Globus pallidus (tissue), 1 donor: ENCODE results near the gene PPFIBP2.

Source experiments
- DNase-seq: peaks from one replicate; pipeline ENCODE4 v3.0.0-alpha.2; 2015; ENCODE audit warnings: low spot score

Gene PPFIBP2

DNA sequence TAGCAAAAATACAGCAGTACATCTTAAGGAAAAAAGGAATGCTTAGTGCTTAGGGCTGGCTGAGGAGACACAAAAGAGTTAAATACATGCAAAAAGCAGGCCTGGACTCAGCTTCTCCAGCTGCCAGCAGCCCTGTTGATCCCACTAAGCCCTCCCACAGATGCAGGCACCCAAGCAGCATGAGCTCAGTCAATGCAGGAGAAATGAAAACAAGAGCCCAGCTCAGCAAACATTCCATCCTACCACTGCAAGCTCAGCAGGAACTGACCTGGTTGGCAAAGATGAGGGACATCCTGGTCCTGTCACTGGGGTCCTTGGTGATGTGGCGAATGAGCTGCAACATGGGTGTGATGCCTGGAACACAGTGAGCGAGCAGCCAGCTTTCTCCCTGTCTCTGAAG is 153.7 kb downstream of the PPFIBP2 start:
- DNase-seq, result no peak

DNA sequence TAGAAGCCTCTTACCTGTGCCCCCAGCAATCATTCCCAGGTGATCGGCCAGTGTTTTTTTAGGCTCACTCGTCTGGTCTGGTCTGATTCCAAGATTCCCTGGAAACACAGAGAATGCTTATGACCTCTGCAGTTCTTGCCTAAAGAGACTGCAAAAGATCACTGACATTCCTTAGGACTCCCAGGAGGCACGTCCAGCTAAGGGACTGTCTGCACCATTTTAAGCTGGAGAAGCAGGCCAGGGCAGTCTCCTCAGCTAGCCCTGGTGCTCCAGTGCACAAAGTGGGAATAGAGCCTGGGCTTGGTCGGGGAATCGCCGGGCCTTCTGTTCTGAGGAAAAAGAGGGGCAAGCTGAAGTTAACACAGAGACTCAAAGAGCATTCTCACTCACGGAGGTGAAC is 154.7 kb downstream of the PPFIBP2 start:
- DNase-seq, result no peak

DNA sequence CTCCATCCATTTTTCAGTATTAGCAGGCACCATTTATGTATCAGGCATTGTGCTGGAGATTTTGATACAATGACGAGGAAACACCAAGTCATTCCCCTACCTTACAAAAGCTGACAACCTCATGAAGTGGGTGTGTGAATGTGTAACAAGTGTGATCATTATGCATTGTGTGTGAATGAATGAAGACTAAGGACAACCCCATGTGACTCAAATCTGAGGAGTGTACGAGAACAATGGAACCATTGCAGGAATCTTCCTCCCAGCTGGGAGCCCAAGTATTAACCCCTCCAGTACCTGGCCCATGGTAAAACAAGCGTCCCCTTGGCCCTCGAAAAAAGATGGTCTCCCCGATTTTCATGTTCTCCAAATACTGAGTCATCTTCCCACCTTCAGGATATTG is 155.1 kb downstream of the PPFIBP2 start:
- peak; percentile 91 for DNase-seq

DNA sequence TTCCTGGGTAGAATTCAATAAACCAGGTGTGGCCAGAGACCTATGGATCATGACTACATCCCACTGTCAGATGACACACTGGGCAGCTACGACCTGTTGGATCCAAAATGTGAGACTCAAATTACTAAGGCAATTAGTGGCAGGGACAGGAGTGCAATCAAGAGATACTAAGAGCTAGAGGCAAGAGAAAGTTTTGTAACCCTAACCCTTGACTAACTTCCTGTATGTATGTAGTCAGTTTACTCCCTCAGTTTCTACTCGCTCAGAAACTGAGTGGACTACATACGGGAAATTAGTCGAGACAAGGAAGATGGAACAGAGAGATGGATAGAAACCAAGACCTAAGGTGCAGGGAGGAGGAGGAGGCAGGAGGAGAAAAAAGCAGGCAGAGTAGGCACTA is 156.8 kb downstream of the PPFIBP2 start:
- DNase-seq, result no peak

DNA sequence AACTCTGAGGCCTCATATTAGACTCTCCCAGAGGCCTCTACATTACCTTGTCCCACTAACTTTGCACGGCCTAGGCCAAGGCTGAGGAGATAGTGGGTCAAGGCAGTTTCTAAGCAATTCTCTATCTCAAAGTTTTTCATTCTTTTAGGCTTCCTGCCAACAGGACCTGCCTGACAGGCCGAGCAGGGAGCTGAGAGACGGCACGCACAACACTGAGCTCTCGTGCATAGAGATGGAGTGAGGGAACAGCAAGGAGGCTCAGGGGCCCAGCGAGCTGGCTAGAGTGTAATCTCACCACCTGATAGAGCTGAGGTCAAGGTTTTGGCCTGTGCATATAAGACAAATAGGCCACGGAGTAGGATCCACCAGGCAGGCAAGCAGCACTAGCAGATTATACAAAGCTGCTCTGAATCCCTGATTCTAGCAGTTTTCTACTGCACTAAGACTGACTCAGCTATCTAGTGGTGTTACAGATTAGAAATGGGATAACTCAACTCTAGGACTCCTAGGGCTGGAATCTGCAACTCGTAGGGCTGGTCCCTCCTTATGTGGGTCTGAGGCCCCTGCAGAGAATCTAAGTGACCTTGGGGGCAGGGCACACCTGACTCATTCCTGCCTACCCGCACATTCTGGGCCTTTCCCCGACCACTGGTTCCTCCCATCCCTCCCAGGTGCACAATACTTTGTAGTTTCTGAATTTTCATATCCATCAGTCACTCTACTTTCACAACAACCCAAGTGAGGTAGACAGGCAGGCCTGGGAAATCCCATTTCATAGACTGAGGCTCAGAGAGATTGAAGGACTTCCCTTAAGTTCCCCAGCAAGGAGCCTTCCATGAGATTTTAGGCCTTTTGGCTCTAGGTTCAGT is 157.8 kb downstream of the PPFIBP2 start:
- DNase-seq, result no peak

DNA sequence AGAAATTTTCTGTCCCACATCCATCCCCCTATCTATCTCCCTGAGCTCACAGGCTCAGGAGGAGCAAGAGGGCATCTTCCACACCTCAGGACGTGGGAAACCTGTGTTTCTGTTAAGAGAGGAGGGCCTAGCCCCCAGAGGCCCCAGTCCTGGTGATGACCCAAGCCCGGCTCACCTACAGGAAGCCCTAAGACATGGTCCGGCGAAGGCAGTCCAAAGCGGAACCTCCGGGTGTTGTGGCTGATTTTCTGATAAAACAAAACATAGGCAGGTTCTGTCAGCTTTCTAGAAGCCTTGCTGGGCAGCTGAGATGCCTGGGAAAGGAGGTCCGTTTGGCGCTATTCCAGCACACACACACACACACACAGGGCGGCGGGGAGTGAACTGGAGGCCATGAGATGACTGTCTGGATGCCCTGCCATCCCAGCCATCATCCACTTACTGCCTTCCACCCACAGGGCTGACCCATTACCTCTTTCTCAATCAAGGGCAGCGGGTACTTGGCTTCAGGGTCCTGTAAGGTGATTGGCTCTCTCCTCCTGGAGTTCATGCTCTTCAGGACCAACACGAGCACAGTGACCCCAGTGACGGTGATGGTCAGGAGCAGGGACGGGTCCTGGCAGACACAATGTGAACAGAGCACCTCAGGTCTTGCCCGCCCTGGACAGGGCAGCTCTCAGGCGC is 158.6 kb downstream of the PPFIBP2 start:
- no peak for DNase-seq

DNA sequence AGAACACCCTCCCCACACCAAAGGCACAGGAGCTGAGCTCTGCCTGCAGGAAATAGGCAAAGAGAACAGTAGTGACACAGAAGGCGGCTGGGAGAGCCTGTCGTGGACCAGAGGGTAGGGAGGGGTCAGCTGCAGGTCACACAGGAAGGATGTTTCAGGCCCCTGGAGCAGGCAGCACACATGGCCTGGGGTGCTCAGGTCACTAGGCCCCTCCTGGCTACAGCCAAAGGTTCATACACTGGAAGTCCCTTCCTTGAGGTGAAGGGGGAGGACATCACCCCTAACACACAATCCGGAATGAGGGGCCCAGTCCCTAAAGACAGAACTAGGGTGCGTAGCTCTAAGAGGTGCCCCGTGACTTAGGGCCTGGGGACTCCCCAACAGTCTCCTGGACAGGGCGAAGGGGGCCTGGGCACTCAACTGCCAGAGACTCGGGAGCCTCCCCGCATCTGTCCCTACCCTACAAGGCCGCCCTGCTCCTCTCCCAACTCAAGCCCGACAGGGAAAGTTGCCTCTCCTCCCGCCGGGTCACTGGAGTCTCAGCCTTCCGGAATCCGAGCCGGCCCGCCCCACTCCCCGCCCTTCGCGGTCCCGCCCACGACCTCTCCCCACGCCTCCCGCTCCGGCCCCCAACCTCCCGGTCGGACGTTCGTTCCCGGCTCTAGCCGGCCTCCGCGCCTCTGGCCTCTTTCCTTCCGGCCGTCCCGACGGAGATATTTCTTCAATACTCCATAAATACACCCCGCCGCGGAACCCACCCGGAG is 159.3 kb downstream of the PPFIBP2 start, which contains the start of gene CYB5R2:
TSS of gene CYB5R2 (minus strand) at position 541 of the 764 bp plus-strand sequence. CDS start 675 bp downstream, outside the sequence.
- peak; percentile 83 for DNase-seq

DNA sequence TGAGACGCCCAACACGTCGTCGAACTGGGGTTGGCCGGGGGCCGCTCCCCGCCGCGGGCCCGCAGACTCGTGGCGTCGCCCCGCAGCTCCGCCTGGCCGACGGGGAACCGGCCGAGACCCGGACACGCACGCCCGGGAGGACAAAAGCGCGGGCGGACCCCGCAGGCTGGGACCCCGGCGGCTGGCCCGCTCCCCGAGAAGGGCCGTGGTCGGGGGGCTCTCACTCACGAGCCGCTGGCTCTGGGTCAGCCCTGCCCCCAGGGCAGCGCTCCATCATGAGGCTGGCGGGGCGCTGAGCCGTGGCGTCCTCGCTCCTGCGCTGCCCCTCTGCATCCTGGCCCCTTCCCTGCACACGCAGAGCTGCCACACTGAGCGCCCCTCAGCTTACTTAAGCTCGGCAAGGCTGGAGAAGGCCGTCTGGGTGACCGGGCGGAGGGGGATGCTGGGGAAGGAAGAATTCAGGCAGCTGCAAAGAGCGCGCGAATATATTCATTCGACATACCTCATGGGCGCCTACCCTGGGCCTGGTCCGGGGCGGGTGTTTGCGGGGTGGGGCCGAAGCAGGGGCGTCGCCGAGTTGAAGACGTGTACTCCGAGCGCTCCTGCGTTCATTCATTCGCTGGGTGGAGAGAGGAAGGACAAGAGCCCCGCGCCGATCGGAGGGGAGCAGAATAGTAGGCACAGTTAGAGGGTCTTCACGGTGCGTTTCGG is 160.1 kb downstream of the PPFIBP2 start:
- DNase-seq, result no peak

DNA sequence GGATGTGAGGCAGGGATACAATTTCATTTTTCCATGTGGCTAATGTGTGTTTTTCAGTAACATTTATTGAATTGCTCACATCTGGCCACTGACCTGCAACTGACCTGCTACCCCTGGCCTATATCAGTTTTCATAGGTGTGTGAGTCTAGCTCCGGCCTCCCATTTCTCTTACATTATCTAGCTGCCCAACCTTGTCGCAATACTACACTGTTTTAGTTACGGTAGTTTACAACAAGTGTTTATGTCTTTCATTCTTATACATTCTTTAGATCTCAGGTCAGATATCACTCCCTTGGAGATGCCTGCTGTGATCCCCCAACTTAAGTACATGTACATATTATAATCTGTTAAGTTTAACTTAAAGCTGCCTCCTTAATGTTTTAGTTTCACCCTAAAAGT is 161.8 kb downstream of the PPFIBP2 start:
- no peak for DNase-seq

DNA sequence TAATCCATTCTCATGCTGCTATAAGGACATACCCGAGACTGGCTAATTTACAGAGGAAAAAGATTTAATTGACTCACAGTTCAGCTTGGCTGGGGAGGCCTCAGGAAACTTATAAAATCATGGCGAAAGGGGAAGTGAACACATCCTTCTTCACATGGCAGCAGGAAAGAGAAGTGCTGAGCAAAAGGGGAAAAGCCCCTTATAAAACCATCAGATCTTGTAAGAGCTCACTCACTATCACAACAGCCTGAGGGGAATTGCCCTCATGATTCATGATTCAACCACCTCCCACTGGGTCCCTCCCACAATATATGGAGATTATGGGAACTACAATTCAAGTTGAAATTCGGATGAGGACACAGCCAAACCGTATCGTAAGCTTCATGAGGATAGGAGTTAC is 163.3 kb downstream of the PPFIBP2 start:
- no peak for DNase-seq

DNA sequence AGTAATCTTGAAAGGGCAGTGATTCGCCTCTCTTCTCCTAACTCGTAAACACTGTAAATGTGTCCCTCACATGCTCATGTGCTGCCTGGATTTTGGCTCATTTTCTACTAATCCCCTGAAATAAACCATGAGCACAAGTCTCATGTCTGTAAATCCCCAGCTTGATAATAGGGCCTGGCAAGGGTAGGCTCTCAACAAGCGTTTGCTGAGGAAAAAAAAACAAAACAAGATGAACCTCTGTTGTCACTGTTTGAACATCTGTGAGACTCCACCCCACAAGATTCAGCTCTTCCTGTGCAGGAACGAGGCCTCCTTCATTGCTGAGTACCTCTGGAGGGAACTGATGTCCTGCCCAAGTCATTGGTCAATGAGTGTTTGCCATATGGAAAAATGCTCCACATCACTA is 164.0 kb downstream of the PPFIBP2 start:
- no peak for DNase-seq

DNA sequence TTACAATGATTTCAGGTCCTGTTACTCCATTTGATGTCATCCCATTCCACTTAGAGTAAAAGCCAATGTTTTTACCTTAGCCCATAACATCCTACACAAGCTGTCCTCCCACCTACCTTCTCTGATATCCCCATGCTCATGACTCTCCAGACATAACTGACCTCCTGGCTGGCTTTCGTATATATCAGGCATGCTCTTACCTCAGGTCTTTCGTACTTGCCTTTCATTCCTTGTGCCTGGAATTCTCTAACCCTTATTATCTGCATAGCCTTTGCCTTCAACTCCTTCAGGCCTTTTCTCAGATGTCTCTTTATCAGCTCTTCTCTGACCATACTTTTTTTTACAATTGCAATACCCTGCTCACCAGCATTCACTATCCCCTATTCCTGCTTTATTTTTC is 169.8 kb downstream of the PPFIBP2 start:
- DNase-seq, result no peak

DNA sequence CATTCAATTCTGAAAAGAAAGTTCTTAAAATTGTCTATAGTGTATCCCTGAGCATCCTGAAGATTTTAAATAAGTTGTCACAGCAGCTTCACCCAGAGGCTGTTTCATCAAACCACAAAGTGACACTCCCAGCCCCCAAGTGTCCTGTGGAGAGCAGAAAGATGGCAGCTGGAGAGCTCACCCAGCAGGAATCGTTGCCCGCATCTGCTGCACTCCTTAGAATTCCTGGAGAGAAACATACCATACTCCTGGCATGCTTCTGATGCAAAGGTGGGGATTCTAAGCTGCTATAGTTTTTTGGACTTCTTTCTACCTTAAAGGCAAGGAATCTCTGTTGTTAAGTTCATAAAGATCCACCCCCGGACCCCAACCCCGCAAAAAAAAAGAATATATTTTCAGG is 173.0 kb downstream of the PPFIBP2 start:
- DNase-seq, result no peak

DNA sequence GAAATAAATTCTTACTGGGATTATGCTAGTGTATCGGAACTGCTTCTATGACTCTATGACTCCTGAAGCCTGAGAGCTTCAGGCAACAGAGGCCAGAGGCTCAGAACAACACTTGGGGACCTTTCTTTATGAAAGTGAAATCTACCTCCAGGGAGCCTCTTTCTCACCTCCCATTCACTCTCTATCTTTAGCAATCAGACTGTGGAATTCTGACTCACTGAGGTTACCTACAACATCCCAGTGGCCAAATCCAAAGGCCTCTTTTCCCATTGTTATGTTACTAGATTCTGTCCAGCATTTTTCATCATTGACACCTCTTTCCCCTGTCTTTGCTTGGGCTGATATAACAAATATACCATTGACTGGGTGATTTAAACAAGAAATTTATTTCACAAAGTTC is 173.6 kb downstream of the PPFIBP2 start:
- DNase-seq, result no peak

DNA sequence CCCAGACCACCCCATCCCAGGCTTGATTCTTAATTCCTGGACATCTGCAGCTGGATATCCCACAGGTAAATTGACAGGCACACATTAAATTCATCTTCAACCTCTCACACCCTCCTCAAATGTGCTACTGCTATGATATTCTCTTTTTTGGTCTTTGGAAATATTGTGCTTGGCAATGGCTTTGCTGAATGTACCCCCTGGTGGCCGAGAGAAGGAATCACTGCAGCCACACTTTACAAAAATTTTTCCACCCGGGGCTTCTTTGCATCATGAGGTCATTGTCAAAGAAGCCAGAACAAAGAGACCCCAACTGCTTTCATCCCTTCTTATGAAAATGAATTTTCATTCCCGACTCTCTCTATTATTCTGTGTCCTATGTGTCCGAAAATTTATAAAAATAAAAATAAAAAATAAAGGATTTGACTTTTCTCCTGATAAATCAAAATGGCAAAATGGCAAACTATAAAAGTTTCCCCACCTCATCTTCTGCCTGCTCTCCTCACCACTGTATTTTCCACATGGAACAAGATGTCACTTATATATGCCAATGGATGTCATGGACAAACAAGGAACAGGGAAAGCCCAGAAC is 174.5 kb downstream of the PPFIBP2 start:
- no peak for DNase-seq

DNA sequence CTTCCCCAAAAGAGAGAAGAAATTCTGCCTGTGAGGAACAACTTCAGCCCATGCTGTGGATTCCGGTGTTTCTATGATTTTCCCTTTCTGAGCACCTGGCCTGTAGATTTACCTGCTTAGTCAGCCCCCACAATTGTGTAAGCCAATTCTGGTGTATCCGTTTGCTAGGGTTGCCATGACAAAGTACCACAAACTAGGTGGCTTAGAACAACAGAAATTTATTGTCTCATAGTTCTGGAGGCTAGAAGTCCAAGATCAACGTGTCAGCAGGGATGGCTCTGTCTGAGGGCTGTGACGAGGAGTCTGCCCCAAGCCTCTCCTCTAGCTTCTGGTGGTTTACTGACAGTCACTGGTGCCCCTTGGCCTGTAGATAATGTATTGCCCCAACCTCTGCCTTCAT is 175.4 kb downstream of the PPFIBP2 start:
- DNase-seq, result no peak

DNA sequence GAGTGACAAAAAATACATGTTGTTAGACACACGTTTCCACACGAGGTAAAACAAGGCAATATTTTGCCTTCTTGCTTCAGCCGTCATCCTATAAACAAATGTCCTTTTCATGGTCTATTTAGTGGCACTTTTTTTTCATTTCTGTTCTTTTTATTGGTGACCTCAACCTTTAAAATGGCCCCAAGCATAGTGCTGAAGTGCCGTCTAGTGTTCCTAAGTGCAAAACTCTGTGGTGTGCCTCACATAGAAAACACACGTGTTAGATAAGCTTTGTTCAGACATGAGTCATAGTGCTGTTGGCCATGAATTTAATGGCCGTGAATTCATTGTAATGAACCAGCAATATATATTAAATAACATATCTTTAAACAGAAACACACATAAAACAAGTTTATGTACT is 176.8 kb downstream of the PPFIBP2 start:
- no peak for DNase-seq

DNA sequence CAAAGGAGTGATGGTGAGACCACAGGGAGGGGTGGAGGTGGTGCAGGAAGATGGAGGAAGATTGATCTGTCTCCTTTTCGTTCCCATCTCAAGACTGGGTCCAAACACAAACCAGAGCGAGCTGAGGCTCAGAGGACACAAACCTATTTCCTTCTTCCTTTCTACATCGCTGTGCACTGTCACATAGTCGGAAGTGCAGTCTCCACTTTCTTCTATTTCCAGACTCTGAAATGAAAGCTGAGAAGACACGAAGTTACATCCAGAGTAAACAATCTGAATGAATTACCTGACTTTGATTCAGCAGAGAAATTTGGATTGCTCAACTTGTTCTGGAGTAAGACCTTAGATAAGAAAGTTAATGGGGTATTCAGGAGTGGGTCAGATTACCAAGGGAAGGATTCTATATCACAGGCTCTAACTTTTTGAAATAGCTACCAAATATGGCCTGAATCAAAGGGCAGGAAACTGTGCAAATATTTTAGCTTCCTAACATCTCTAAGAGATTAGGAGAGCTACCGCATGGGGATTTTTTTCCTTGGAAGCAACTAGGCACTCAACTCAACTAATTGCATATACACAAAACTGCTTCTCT is 178.1 kb downstream of the PPFIBP2 start:
- no peak for DNase-seq

DNA sequence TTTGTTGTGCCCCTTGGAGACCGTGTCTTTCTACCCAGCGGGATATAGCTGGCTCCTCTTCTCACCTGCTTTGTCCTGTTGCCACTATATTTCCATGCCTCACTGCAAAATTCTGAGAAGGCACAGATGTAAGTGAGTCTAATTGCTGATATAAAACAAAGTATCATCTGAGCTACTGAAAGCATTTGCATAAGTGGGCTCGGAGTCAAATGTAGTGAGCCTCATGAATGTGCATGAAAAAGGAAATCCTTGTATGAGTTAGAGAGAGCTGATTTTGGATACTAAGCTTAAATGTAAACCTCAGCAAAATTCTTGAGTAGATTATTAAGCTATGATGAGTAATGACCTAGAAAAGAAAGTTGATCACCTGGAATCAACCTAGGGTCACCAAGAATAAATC is 178.6 kb downstream of the PPFIBP2 start:
- DNase-seq, result no peak

DNA sequence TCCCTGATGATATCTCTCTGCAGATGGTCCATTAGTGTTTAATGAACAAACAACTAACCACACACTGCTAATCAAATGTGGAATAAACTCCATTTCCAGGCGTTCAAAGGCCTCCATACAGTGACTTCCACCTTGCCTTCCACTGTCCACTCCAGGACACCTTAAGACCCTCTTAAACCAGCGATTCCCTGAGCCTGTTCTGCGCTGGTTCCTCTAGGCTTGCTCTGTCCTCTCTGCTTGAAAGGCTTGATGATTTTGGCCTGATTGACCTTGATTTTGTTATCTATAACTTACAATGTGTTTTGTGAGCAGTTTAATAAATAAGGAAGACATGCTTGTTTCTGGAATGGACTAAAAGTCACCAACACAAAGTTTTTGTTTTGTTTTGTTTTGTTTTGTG is 180.4 kb downstream of the PPFIBP2 start:
- DNase-seq, result no peak

DNA sequence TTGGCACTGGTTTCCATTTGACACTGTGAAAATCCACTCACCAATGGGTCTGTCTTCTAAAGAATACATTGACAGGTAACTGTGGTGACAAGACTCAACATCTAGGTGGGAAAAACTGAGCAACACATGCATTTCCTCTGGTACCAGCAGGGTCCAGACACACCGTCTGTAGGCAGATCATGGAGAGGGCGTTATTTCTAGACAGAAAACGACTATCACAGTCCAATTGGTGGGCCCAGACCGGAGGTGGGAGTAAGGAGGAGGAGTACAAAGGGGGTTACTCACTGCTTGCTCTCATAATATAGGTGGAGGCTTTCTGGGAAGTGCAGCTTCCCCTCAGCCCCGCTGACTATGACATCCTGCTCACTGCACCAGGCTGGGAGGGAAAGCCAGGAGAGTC is 182.6 kb downstream of the PPFIBP2 start:
- DNase-seq, result no peak
